ENCODE measurements around the gene XXYLT1. TPM values are rescaled to one million over a fixed set of nuclear protein-coding genes. Genes with fewer than 3 reads are reported as not detected.

Gene XXYLT1
- total RNA-seq, 1 experiment from 2014 or later, result 29.2 TPM

DNA sequence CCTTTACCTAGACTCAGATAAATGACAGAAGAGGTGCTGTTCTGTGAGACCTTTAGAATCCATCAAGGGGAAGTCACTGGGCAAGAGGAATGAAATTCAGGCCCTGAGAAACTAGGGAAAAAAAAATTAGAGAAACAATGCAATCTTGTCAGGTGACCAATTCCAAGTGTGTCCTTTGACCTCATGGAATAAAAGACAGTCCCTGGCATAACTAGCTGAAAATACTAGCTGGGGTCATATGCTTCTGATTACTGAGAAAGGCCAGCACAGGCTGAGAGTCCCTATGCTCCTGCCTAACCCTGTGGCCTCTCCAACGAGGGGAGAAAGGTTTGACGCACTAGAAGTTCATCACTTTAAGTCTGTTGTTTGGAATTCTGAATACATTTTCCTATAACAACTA is 167.3 kb downstream of the XXYLT1 start:
- TF ChIP-seq, protein P1, sequence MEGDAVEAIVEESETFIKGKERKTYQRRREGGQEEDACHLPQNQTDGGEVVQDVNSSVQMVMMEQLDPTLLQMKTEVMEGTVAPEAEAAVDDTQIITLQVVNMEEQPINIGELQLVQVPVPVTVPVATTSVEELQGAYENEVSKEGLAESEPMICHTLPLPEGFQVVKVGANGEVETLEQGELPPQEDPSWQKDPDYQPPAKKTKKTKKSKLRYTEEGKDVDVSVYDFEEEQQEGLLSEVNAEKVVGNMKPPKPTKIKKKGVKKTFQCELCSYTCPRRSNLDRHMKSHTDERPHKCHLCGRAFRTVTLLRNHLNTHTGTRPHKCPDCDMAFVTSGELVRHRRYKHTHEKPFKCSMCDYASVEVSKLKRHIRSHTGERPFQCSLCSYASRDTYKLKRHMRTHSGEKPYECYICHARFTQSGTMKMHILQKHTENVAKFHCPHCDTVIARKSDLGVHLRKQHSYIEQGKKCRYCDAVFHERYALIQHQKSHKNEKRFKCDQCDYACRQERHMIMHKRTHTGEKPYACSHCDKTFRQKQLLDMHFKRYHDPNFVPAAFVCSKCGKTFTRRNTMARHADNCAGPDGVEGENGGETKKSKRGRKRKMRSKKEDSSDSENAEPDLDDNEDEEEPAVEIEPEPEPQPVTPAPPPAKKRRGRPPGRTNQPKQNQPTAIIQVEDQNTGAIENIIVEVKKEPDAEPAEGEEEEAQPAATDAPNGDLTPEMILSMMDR (IDR thresholded peaks at IDR 0.05; ENCODE audit: unreplicated experiment), result no peak
- peaks cover 6% of the 10 kb centered on the region for H3K36me3 Mint-ChIP-seq (ENCODE audit: insufficient read depth, unreplicated experiment)
- no peak for DNase-seq
- peaks cover 39% of the 10 kb centered on the region for H3K4me1 Mint-ChIP-seq (ENCODE audit: low read depth, unreplicated experiment)
- intact Hi-C loops (cut with micrococcal nuclease; ENCODE audit: unreplicated experiment), result no loop called here
- CTCF ChIA-PET, result interaction anchor here (0.5 to 1.3 kb wide), 3 partner anchors 112 to 421 kb away, joined by 3 to 6 read pairs (median 6); no protein-coding TSS in a partner anchor
- no peak overlapping the region for H3K27ac Mint-ChIP-seq (ENCODE audit: unreplicated experiment)
- H3K9me3 Mint-ChIP-seq (ENCODE audit: low read depth, unreplicated experiment), result peaks cover 4% of the 10 kb centered on the region
- no peak overlapping the region for H3K4me3 Mint-ChIP-seq (ENCODE audit: low read depth, unreplicated experiment)
- no peaks in the 10 kb centered on the region for H3K27me3 Mint-ChIP-seq (ENCODE audit: unreplicated experiment)
- BruUV-seq (replicated peaks), result no TSS peak

DNA sequence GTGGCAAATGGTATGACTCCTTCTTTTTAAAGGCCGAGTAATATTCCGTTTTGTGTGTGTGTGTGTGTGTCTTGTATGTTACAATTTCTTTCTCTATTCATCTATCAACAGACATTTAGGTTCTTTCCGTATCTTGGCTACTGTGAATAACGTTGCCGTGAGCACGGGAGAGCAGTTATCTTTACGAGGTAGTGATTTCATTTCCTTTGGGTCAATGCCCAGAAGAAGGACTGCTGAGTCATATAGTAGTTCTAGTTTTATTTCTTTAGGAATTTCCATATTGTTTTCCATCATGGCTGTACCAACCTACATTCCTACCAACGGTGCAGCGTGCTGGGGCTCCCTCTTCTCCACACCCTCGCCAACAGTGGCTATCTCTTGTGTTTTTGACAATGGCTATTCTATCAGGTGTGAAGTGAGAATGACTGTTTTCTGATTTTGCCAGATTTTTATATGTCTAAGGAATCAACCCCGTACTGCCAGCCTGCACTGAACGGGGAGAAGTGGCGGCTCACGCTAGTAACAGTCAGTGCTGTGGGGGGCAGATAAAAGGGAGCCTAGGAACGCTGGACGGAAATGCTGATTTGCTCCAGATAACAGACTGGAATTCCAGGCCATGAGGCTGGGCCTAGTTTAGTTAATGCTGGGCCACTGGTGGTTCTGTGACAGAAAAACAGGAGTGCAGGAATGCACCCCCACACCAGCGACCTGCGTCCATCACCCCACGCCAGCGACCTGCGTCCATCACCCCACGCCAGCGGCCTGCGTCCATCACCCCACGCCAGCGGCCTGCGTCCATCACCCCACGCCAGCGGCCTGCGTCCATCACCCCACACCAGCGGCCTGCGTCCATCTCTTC is 168.1 kb downstream of the XXYLT1 start:
- Mint-ChIP-seq H3K9me3 (ENCODE audit: low read depth, unreplicated experiment) (peaks cover 4% of the 10 kb centered on the region), H3K4me1 (ENCODE audit: low read depth, unreplicated experiment) (peaks cover 39% of the 10 kb centered on the region), H3K36me3 (ENCODE audit: insufficient read depth, unreplicated experiment) (peaks cover 6% of the 10 kb centered on the region), H3K4me3 (ENCODE audit: low read depth, unreplicated experiment) (no peak overlapping the region), H3K27ac (ENCODE audit: unreplicated experiment) (peak overlapping the region; percentile 86), H3K27me3 (ENCODE audit: unreplicated experiment) (no peaks in the 10 kb centered on the region)
- CTCF ChIA-PET, result interaction anchor here (0.5 kb wide), 1 partner anchor 111 kb away, joined by 3 read pairs; no protein-coding TSS in a partner anchor
- DNase-seq, result peak; percentile 48
- no TSS peak for BruUV-seq (replicated peaks)
- intact Hi-C loops (cut with micrococcal nuclease; ENCODE audit: unreplicated experiment), result loop anchor here (1.0 kb wide), 1 partner anchor 101 kb away; no protein-coding TSS in a partner anchor
- TF ChIP-seq, protein P1 (IDR thresholded peaks at IDR 0.05; ENCODE audit: unreplicated experiment), result no peak

DNA sequence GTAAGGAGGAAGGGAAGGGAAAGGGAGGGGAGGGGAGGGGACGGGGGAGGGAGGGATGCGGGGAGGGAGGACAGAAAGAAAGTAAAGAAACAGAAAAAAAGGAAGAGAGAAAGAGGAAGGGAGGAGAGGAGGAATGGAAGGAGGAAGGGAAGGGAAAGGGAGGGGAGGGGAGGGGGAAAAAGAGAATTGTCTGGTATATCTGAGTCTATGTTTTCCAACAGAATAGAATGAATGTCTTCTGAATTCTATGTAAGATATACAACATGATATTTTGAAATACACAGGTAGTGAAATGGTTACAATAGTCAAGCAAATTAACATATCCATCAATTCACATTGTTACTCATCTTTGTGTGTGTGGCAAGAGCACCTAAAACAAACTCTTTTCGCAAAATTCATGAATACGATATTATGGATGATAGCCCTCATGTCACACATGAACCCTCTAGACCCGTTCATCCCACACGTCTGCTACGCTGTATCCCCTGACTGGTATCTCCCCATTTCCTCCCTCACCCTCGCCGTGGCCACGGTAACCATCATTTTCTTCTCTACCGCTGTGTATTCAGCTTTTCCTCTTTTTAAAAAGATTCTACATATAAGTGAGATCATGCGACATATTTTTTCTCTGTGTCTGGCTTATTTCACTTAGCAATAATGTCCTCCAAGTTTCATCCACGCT is 168.9 kb downstream of the XXYLT1 start:
- peak overlapping the region; percentile 86 for H3K27ac Mint-ChIP-seq (ENCODE audit: unreplicated experiment)
- no peak for DNase-seq
- H3K4me1 Mint-ChIP-seq (ENCODE audit: low read depth, unreplicated experiment), result peaks cover 39% of the 10 kb centered on the region
- intact Hi-C loops (cut with micrococcal nuclease; ENCODE audit: unreplicated experiment), result loop anchor here (1.0 kb wide), 1 partner anchor 100 kb away; no protein-coding TSS in a partner anchor
- CTCF ChIA-PET, result no interaction called here
- no peak overlapping the region for H3K4me3 Mint-ChIP-seq (ENCODE audit: low read depth, unreplicated experiment)
- TF ChIP-seq, protein P1 (IDR thresholded peaks at IDR 0.05; ENCODE audit: unreplicated experiment), result no peak
- peaks cover 4% of the 10 kb centered on the region for H3K9me3 Mint-ChIP-seq (ENCODE audit: low read depth, unreplicated experiment)
- no TSS peak for BruUV-seq (replicated peaks)
- H3K36me3 Mint-ChIP-seq (ENCODE audit: insufficient read depth, unreplicated experiment), result peaks cover 6% of the 10 kb centered on the region
- H3K27me3 Mint-ChIP-seq (ENCODE audit: unreplicated experiment), result no peaks in the 10 kb centered on the region

DNA sequence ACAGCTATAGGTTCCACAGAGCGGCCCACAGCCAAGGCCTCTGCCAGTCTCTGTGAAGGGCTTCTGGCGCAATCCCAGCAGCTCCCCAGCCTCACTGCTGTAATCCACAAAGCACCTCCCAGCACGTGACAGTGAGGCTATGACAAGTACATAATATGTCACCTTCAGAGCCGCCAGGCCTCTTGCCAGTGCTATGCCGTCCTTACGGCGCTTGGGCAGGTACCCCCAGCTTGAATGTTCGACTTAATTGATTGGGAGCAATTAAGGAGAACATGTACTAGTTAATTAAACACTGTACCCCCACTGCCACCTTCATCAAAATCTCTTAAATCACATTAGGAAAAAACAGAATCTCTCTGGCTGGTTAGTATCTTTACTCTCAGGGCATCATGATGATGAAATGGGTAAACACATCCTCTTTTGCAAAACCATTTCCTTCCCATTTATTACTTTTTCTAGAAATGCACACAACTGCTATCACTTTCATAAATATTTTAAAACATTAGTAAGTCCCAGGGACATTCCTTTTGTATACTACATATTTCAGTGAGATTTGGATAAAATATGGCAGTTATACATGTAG is 169.9 kb downstream of the XXYLT1 start:
- TF ChIP-seq, protein P1 (IDR thresholded peaks at IDR 0.05; ENCODE audit: unreplicated experiment), result no peak
- CTCF ChIA-PET, result interaction anchor here (0.6 kb wide), 1 partner anchor 439 kb away, joined by 3 read pairs; no protein-coding TSS in a partner anchor
- H3K27me3 Mint-ChIP-seq (ENCODE audit: unreplicated experiment), result no peaks in the 10 kb centered on the region
- no peak overlapping the region for H3K4me3 Mint-ChIP-seq (ENCODE audit: low read depth, unreplicated experiment)
- H3K4me1 Mint-ChIP-seq (ENCODE audit: low read depth, unreplicated experiment), result peaks cover 33% of the 10 kb centered on the region
- DNase-seq, result no peak
- H3K27ac Mint-ChIP-seq (ENCODE audit: unreplicated experiment), result no peak overlapping the region
- peaks cover 4% of the 10 kb centered on the region for H3K9me3 Mint-ChIP-seq (ENCODE audit: low read depth, unreplicated experiment)
- intact Hi-C loops (cut with micrococcal nuclease; ENCODE audit: unreplicated experiment), result no loop called here
- peaks cover under 1% of the 10 kb centered on the region for H3K36me3 Mint-ChIP-seq (ENCODE audit: insufficient read depth, unreplicated experiment)
- no TSS peak for BruUV-seq (replicated peaks)
